ENCODE results near the gene IGDCC3. TPM values are rescaled to one million over a fixed set of nuclear protein-coding genes. Genes with fewer than 3 reads are reported as not detected.

IGDCC3 gene
- 8.1 TPM for polyA plus RNA-seq (ENCODE audit: insufficient read length)
- long read RNA-seq, donor 1 = 0 reads
- long read RNA-seq, donor 2, full-length matches to known transcripts = 2 of 2 reads
- long read RNA-seq, donor 2, partial matches to known transcripts = 0 of 2 reads
- long read RNA-seq, donor 2, other reads (novel, unspliced or antisense) = 0 of 2 reads
- long read RNA-seq, donor 3, full-length matches to known transcripts = 1 of 1 reads
- long read RNA-seq, donor 3, partial matches to known transcripts = 0 of 1 reads
- long read RNA-seq, donor 3, other reads (novel, unspliced or antisense) = 0 of 1 reads
- long read RNA-seq, donor 4 = 0 reads
- long read RNA-seq, donor 5 = 0 reads
- long read RNA-seq, donor 6 = 0 reads
- long read RNA-seq, donor 7 = 0 reads
- long read RNA-seq, donor 8 = 0 reads

DNA sequence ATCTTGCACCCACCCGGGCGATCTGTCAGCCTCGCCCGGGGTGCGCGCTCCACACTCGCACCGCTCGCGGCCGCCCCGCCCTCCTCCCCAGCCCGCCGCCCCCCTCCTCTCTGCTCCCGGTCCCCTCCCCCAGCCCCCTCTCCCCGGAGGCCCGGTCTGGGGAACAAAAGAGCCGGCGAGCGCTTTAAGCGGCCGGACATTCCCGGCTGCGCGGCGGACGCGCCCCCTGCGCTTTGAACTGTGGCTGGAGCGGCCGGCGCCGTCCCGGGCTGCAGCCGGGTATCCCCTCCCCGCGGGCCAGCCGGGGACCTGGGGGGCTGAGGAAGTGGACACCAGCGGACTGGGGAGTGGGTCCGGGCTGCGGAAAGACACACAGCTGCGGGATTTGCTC lies at the start of gene IGDCC3:
Gene IGDCC3, minus strand, starts transcription at position 27 of the 391 bp plus-strand sequence. CDS start 214 bp downstream, outside the sequence.
- peak; percentile 60 for DNase-seq

GRCh38 chr15:65426216-65426853 lies 48.5 kb upstream of the IGDCC3 start:
- no peak for DNase-seq

GRCh38 chr15:65424683-65425082 lies 46.9 kb upstream of the IGDCC3 start:
- no peak for DNase-seq

DNA sequence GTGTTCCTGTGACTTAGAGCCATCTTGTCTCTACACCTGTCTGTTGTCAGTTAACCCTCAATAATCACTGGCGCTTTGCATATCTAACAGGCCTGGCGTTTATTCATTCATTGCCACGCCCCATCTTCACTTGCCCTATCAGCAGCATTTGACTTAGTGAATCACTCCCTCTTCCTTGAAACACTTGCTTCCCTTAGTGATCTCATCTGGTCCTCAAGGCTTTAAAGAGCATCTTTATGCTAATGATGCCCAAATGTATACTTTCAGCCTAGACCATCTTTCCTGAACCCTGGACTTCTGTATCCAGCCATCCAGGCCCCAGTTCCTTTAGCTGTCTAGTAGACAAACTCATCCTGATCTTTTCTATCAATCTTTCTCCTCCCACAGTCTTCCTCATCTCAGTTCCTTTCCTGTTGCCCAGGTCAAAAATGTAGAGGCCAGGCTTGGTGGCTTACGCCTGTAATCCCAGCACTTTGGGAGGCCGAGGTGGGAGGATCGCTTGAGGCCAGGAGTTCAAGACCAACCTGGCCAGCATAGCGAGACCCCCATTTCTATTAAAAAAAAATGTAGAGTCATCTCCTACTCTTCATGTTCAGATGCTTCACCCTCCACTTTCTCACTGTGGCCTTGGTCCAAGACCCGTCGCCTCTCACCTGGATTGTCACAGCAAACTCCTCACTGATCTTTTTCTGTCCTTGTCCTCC lies 46.3 kb upstream of the IGDCC3 start:
- DNase-seq = no peak

- no peak for DNase-seq
These were observed 45.6 kb upstream of the IGDCC3 start for GRCh38 chr15:65423150-65423975.

DNA sequence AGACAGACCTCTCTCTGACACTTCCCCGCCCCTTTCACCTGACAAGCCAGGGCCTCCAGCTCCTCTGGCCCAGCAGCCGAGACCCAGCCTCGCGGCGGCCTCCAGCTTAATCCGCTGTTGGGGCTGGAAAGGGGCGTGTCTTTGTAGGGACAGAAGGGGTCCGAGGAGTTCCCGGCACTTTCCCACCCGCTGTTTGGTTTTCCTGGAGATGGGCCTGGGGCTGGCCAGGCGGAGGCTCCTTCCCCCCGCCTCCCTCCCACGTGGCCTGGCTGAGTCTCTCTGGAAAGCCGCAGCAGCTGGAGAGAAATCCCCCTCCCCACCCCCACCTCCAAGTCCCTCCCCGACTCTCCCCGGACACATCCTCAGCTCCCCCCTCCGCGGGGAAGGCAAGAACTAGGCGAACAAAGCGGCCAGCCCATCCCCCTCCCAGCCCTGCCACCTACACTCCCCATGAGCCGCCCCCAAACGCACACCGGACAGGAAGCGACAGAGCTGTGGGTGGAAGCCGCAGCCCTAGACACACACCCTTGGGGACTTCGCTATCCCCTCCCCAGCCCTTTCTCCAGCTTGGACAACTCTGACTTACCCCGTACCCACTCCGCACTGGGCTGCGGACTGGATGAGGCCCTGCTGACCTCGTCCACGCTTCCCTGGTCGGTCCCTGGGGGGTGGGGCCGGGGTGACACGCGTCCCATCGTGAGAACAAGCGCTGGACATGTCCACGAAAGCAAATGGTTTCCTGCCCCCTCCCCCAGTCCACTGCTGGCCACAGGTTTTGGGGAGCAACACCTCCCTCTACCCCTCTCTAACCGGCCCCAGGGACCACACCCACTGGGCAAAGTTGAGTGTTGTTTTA lies 43.8 kb upstream of the IGDCC3 start:
- DNase-seq = peak; percentile 75

- no peak for DNase-seq
These were observed 43.2 kb upstream of the IGDCC3 start for GRCh38 chr15:65420975-65421359.

DNA sequence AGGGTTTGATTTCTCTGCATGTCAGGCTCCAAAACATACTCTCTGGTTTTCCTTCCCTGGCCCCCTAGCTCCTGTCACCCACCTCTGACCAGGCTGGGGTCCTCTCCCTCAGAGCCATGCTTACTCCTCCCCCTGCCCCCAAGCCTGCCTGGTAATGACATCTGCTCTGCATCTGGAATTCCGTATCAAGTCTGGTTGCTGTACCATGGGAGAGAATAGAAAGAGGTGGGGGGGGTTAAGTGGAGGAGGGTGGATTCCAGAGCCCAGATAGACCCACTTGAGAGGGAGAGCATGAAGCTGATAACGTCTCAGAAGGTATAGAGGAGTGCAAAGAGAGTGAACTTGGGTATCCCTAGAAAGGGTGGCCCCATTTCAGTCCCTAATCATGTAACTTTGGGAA lies 40.8 kb upstream of the IGDCC3 start:
- no peak for DNase-seq

- DNase-seq = no peak
These were observed 39.1 kb upstream of the IGDCC3 start for GRCh38 chr15:65416845-65417416.

GRCh38 chr15:65414841-65415621 lies 37.2 kb upstream of the IGDCC3 start:
- no peak for DNase-seq

DNA sequence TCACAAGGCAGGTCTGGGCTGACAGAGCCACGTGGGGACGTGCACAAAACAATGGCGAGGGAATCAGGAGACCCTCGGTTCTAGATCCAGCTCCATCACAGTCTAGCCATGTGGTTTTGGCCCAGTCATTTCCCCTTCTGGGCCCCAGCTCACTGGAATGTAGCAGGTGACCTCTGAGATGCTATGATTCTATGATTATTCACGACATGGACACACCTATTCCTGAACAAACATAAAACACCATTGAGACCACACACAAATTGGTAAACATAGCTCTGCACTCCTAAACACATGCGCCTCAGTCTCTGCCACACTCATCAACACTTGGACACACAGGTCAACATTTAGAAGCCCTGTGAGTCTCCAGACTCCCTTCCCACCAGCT lies 36.0 kb upstream of the IGDCC3 start:
- DNase-seq = no peak

DNA sequence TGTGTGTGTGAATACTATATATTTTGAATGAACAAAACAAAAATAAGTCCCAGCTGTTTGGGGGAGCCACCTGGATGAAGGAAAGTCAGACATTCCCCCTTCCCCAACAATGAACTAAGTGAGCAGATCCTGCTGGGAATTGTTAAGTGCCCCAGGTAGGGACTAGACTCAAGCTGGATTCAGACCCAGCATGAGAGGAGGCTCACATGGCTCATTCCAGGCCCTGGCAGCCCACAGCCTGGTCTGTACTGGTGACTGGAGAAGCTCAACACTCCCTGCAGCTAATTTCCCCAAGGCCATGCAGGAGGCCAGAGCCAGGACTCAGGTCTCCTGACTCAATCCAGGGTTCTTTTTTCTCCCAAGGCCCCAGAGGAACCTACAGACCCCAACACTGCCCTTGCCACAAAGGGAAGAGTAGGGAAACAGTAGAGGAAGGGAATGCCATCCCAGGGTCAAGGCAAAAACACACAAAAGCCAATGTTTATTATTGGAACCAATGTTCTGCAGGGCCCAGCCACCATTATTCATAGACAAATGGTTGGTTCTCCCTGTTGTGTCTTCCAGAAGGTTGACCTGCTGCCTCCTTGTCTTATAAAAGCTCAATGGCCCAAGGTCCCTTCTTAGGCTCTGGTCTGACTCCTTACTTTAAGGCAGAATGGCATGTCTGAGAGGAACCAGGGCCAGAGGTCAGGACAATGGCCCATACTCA lies 35.4 kb upstream of the IGDCC3 start:
- no peak for DNase-seq

DNA sequence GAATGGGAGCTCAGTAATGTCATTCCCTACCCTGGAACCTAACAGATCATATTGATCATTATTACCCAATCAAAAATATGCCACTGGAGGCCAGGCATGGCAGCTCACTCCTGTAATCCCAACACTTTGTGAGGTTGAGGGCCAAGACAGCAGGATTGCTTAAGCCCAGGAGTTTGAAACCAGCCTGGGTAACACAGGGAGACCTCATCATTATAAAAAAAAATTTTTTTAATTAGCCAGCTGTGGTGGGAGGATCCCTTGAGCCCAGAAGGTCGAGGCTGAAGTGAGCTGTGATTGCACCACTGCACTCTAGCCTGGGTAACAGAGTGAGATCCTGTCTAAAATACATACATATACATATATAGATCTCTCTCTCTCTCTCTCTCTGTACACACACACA lies 34.8 kb upstream of the IGDCC3 start:
- DNase-seq = no peak

- DNase-seq = no peak
These were observed 33.8 kb upstream of the IGDCC3 start for GRCh38 chr15:65411465-65412071.

- DNase-seq = no peak
These were observed 33.2 kb upstream of the IGDCC3 start for GRCh38 chr15:65410972-65411371.

- no peak for DNase-seq
These were observed 32.2 kb upstream of the IGDCC3 start for GRCh38 chr15:65410036-65410435.

DNA sequence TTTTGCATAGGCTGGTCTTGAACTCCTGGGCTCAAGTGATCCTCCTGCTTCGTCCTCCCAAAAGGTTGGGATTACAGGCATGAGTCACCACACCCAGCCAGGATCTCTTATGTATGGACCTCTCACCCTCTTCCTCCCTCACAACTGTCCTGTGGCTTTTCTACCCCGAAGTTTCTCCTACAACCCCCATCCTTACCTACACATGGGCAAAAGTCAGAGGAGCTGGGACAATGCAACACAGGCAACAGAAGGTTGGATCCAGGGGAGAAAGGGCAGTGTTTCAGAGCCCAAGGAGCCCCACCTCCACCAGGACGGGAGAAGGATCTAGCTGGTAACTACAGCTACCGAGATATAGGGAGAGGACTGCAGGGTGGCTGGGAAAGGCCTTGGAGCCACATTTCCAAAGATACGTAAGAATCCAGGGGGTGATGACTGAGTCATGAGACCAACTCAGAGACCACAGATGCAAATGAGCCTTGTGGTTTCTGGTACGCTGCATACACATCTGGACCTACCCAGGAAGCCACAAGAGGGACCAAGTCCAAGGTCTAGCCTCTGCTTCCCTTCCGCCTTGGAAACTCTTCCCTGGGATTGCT lies 31.3 kb upstream of the IGDCC3 start:
- no peak for DNase-seq

- DNase-seq = no peak
These were observed 30.7 kb upstream of the IGDCC3 start for GRCh38 chr15:65408324-65409035.

All from left kidney (tissue), 8 donors.